Neural cell (in vitro differentiated cells): ENCODE measurements around the gene MKRN1. TPM values are rescaled to one million over a fixed set of nuclear protein-coding genes. Genes with fewer than 3 reads are reported as not detected.

Source experiments
- H2AFZ ChIP-seq: fragments of 200-600, 300-800 bp; sonication (generic), shearing (Covaris generic); 2 replicates; pipeline ENCODE4 v1.6.0; 2014; ENCODE audit warnings: low read depth, mild to moderate bottlenecking, antibody characterized with exemption, low read length, moderate library complexity
- H3F3A ChIP-seq: fragments of 200-600 bp; shearing (Covaris generic); 2 replicates; pipeline ENCODE4 v1.6.1; 2016; ENCODE audit warnings: mild to moderate bottlenecking, moderate library complexity, mixed read lengths, antibody characterized with exemption, low read length; ENCODE audit not compliant: insufficient read depth, poor library complexity, severe bottlenecking
- H3K27ac ChIP-seq: fragments of 200-600, 300-800 bp; sonication (generic), shearing (Covaris generic); 2 replicates; pipeline ENCODE4 v1.5.1; 2014; ENCODE audit warnings: mild to moderate bottlenecking, low read length, moderate library complexity
- H3K27me3 ChIP-seq: fragments of 300-800, 200-600 bp; sonication (generic), shearing (Covaris generic); 2 replicates; pipeline ENCODE4 v1.6.0; 2014; ENCODE audit warnings: mild to moderate bottlenecking, low read depth, low read length, moderate library complexity; ENCODE audit not compliant: insufficient read depth
- H3K36me3 ChIP-seq: fragments of 300-800, 200-600 bp; sonication (generic), shearing (Covaris generic); 2 replicates; pipeline ENCODE4 v1.5.1; 2014; ENCODE audit warnings: mild to moderate bottlenecking, antibody characterized with exemption, low read length, moderate library complexity; ENCODE audit not compliant: insufficient read depth
- H3K4me2 ChIP-seq: fragments of 300-800, 200-600 bp; sonication (generic), shearing (Covaris generic); 2 replicates; pipeline ENCODE4 v1.6.0; 2014; ENCODE audit warnings: mild to moderate bottlenecking, low read length
- H3K4me3 ChIP-seq: fragments of 300-800, 200-600 bp; sonication (generic), shearing (Covaris generic); 2 replicates; pipeline ENCODE4 v1.5.1; 2014; ENCODE audit warnings: mild to moderate bottlenecking, low read length, moderate library complexity
- H3K79me2 ChIP-seq: fragments of 200-600 bp; shearing (Covaris generic); replicated peaks from 2 replicates; pipeline ENCODE4 v1.6.0; 2014; ENCODE audit warnings: mild to moderate bottlenecking, low read length, moderate library complexity; ENCODE audit not compliant: insufficient read depth
- H3K9ac ChIP-seq: fragments of 300-800, 200-600 bp; sonication (generic), shearing (Covaris generic); 2 replicates; pipeline ENCODE4 v1.6.1; 2016; ENCODE audit warnings: mild to moderate bottlenecking, low read length, mixed read lengths
- H3K9me2 ChIP-seq: fragments of 200-600 bp; shearing (Covaris generic); 2 replicates; pipeline ENCODE4 v1.6.1; 2016; ENCODE audit warnings: mild to moderate bottlenecking, low read length, mixed read lengths; ENCODE audit not compliant: insufficient read depth
- H3K9me3 ChIP-seq: fragments of 200-600, 300-800 bp; sonication (generic), shearing (Covaris generic); 2 replicates; pipeline ENCODE4 v1.6.1; 2016; ENCODE audit warnings: mild to moderate bottlenecking, mixed run types, low read length, moderate library complexity, mixed read lengths
- H4K20me1 ChIP-seq: fragments of 200-600 bp; shearing (Covaris generic); 2 replicates; pipeline ENCODE4 v1.6.1; 2016; ENCODE audit warnings: mild to moderate bottlenecking, mixed run types; ENCODE audit not compliant: insufficient read depth
- CTCF ChIP-seq: fragments of 450-650 bp; IDR thresholded peaks from 2 replicates; pipeline ENCODE4 v1.5.1; 2014; ENCODE audit warnings: antibody characterized with exemption, mild to moderate bottlenecking, moderate library complexity; ENCODE audit not compliant: poor library complexity, severe bottlenecking
- EP300 ChIP-seq: fragments of 450-650 bp; conservative IDR thresholded peaks from 2 replicates; pipeline ENCODE4 v1.6.1; 2014; ENCODE audit warnings: antibody characterized with exemption, mild to moderate bottlenecking, moderate library complexity; ENCODE audit not compliant: poor library complexity, severe bottlenecking
- EZH2 ChIP-seq: fragments of 200-600, 300-800 bp; shearing (Covaris generic), sonication (generic); IDR thresholded peaks from 2 replicates; pipeline ENCODE4 v1.6.1; 2014; ENCODE audit warnings: antibody characterized with exemption, low read length, borderline replicate concordance, mild to moderate bottlenecking; ENCODE audit not compliant: insufficient read depth, poor library complexity, severe bottlenecking
- MXI1 ChIP-seq: fragments of 450-650 bp; conservative IDR thresholded peaks from 2 replicates; pipeline ENCODE4 v1.6.1; 2014; ENCODE audit warnings: antibody characterized with exemption, mild to moderate bottlenecking; ENCODE audit not compliant: poor library complexity, severe bottlenecking
- POLR2AphosphoS5 ChIP-seq: IDR thresholded peaks from 2 replicates; pipeline ENCODE4 v1.6.1; 2012
- RAD21 ChIP-seq: fragments of 450-650 bp; conservative IDR thresholded peaks from 2 replicates; pipeline ENCODE4 v1.6.1; 2014; ENCODE audit warnings: antibody characterized with exemption, mild to moderate bottlenecking, moderate library complexity
- REST ChIP-seq: IDR thresholded peaks from 2 replicates; pipeline ENCODE4 v1.6.1; 2012; ENCODE audit warnings: borderline replicate concordance
- SMC3 ChIP-seq: fragments of 450-650 bp; conservative IDR thresholded peaks from 2 replicates; pipeline ENCODE4 v1.6.1; 2014; ENCODE audit warnings: antibody characterized with exemption, mild to moderate bottlenecking, moderate library complexity; ENCODE audit not compliant: poor library complexity
- TAF1 ChIP-seq: IDR thresholded peaks from 2 replicates; pipeline ENCODE4 v1.6.1; 2012; ENCODE audit warnings: low read depth
- polyA plus RNA-seq: library from polyadenylated mRNA; depleted of rRNA; stranded (reverse); fragments of >200 nt; gene quantifications from 2 replicates; pipeline ENCODE4 v1.2.3, GENCODE V29; 2014

MKRN1 gene
- polyA plus RNA-seq, 1 donor from 2014 or later = 251 TPM

DNA sequence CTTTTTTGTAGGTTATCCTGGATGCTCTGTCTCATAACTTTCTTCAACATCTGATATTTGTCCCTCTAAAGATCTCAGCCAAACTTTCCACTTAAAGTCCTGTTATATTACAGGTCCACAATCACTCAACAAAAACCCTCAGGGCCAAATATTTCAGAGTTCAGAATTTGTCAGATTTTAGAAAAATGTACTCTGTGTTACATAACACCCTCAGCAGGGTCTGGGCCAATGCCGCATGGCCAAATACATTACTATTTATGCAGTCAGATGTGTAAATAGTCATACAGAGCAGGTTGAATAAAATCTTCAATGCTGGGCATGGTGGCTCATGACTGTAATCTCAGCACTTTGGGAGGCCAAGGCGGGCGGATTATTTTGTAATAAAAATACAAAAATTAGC is 63.9 kb downstream of the MKRN1 start:
- no peaks in the 10 kb centered on the region for H3K27me3 ChIP-seq
- no peak overlapping the region for H3K27ac ChIP-seq
- H3K36me3 ChIP-seq = no peaks in the 10 kb centered on the region
- H3K9me2 ChIP-seq = no peaks in the 10 kb centered on the region
- H3K4me3 ChIP-seq = no peak overlapping the region
- no peaks in the 10 kb centered on the region for H4K20me1 ChIP-seq
- no peak overlapping the region for H2AFZ ChIP-seq
- H3K9me3 ChIP-seq = no peaks in the 10 kb centered on the region
- H3F3A ChIP-seq = no peaks in the 10 kb centered on the region
- TF ChIP-seq EP300 (no peak), EZH2 (no peak), MXI1 (no peak), RAD21 (no peak), CTCF (no peak), REST (no peak), TAF1 (no peak), SMC3 (no peak), POLR2AphosphoS5 (no peak)
- H3K4me2 ChIP-seq = no peak overlapping the region
- no peak overlapping the region for H3K9ac ChIP-seq
- no peaks in the 10 kb centered on the region for H3K79me2 ChIP-seq

DNA sequence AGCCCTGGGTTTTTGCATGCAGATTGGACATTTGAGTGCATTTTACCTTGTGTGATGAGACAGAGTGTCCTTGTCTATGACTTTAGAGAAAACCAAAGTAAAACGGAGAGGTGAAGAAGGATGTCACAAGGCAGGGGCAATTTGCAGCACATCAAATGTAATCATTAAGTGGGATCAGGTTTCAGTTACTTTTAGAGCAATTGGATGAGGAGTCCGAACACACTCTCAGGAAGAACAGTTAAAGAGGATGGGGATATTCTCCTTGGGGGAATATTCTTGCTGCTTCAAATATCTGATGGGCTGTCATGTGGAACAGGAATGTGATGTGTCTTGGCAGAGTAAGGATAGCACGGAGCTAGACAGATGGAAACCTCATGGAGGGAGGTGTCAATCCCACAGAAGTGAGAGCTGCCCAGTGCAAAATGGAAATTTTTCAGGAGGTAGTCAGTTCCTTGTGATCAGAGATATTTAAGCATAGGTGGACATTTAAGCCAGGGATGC is 74.7 kb downstream of the MKRN1 start:
- H3F3A ChIP-seq = no peaks in the 10 kb centered on the region
- H4K20me1 ChIP-seq = no peaks in the 10 kb centered on the region
- TF ChIP-seq EP300 (peak; percentile 19), MXI1 (no peak)
- no peaks in the 10 kb centered on the region for H3K79me2 ChIP-seq
- H3K4me2 ChIP-seq = no peak overlapping the region
- H3K9me3 ChIP-seq = no peaks in the 10 kb centered on the region
- H3K4me3 ChIP-seq = peak overlapping the region; percentile 41
- no peaks in the 10 kb centered on the region for H3K36me3 ChIP-seq
- H2AFZ ChIP-seq = no peak overlapping the region
- H3K9ac ChIP-seq = no peak overlapping the region
- no peak overlapping the region for H3K27ac ChIP-seq
- H3K9me2 ChIP-seq = no peaks in the 10 kb centered on the region
- peaks cover 3% of the 10 kb centered on the region for H3K27me3 ChIP-seq
